ENCODE data around the gene RLIM.
"Not testable (repeated sequence)": the region's sequence is repeated elsewhere in the genome, so short reads cannot be mapped to it uniquely, and the experiment has no call there.

RLIM gene, protein sequence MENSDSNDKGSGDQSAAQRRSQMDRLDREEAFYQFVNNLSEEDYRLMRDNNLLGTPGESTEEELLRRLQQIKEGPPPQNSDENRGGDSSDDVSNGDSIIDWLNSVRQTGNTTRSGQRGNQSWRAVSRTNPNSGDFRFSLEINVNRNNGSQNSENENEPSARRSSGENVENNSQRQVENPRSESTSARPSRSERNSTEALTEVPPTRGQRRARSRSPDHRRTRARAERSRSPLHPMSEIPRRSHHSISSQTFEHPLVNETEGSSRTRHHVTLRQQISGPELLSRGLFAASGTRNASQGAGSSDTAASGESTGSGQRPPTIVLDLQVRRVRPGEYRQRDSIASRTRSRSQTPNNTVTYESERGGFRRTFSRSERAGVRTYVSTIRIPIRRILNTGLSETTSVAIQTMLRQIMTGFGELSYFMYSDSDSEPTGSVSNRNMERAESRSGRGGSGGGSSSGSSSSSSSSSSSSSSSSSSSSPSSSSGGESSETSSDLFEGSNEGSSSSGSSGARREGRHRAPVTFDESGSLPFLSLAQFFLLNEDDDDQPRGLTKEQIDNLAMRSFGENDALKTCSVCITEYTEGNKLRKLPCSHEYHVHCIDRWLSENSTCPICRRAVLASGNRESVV

DNA sequence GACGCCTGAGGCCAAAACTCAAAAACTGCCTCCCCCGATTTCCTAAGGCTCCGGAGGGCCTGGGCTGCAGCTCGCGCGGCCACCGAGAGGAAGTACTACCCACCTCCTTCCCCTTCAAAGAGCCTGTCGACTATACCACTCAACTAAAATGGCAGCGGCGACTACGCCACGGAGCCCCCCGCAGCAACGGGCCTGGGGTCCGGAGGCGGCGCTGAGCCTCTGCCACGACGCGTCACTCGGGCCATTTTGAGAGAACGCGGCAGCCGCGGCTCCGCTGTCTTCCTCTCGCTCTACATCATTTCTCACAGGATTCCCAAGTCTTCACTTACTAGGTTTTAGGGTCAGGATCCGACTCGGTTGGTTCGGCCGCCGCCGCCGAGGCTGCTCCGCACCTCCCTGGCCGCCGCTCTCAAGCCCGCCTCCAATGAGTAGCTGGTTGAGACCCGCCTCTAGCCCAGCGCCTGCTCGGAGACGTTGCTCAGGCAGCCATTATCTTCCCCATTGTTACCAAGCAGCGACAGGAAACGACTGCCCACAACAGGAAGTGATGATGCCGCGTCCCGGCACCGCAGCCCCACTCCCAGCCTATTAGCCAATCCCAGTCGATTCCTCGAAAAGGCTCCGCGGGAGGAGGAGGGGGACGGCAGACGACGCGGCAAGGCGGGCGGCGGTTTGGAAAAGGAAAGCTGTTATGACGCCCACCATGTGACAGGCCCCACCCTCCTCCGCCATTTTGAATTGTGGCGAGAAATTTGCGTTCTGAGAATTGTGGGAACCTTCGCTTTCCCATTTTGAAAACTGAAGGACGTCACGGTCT is at the start of gene RLIM:
Gene RLIM, minus strand, starts transcription at position 532 of the 817 bp plus-strand sequence. CDS start 18,647 bp downstream, outside the sequence.
- peak; percentile 94 for DNase-seq

DNA sequence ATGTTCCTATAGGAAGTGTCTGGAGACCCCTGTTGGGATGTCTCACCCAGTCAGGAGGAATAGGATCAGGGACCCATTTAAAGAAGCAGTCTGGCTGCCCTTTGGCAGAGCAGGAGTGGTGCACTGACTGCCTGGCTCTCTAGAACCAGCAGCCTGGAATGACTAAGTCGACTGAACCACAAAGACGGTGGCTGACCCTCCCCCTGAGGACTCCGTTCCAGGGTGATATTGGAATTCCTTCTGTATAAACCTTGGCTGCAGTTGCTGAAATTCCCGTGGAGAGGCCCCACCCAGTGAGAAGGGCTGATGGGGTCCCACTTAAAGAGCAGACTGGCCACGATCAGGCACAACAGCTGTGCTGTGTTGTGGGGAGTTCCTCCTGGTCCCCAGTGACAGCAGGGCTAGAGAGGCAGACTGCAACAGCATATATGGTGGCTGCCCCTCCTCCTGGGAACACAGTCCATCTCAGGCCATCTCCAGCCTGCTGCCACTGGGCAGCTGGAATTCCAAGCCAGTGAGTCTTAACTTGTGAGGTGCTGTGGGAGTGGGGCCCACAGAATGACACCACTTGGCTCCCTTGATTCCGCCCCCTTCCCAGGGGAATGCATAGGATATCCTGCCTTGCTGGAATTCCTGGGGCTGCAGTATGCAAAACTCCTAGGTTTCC is 41.8 kb upstream of the RLIM start:
- DNase-seq = no peak

DNA sequence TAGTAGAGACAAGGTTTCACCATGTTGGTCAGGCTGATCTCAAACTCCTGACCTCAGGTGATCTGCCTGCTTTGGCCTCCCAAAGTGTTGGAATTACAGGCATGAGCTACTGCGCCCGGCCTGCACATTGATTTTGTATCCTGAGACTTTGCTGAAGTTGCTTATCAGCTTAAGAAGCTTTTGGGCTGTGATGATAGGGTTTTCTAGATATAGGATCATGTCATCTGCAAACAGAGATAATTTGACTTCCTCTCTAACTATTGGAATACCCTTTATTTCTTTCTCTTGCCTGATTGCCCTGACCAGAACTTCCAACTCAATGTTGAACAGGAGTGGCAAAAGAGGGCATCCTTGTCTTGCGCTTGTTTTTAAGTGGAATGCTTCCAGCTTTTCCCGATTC is 40.5 kb upstream of the RLIM start:
- not testable (repeated sequence) for DNase-seq

DNA sequence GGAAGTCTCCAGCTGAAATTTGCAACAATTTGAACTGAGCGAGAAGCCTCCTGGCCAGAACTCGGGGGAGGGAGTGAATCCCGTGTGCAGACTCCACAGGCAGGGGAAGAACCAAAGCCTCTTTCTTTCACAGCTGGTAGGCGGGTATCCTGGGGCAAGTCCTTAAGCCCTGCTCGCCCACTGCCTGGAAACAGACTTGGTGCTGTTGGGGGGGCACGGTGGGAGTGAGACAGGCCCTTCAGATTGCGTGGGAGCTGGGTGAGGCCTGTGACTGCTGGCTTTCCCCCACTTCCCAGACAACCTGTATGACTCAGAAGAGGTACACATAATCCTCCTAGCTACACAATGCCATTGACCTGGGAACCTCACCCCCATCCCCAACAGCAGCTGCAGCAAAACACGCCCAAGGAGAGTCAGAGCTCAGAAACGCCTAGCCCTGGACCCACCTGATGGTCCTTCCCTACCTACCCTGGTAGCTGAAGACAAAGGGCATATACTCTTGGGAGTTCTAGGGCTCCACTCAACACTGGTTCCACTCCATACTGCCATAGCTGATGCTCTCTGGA is 22.4 kb upstream of the RLIM start:
- DNase-seq = no peak

DNA sequence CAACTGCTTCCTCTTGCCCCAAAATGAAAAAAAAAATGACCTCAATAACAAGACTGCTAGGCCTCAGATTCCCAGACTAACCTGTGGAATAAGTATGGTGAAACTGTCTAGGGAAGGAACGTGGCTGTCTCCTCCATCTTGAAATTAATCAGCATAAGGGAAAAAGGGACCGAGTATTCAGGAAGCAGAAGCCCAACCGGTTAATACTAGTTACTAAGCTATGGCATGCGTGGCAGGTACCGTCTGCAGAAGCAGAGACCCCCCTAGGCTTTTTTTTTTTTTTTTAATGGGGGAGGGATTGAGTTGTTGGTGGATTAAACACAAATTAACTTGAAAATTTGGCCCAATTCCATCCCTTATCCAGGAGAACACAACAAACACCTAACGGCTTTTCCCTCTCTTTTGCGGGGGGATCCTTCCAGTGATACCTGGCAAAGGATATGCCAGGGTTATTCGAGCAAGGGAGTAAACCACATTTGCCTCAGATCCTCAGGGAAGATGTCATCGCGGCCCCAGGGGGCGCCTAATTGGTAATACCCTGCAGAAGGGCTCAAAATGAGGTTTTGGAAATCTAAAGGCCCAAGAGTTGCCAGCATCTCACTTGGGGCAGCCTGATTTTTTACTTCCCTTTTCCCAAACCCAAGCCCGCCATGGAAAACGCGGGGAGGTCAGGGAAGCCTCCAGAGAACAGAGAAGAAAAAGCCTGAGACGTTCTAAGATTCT is 893 bp downstream of the RLIM start:
- DNase-seq = peak; percentile 20

DNA sequence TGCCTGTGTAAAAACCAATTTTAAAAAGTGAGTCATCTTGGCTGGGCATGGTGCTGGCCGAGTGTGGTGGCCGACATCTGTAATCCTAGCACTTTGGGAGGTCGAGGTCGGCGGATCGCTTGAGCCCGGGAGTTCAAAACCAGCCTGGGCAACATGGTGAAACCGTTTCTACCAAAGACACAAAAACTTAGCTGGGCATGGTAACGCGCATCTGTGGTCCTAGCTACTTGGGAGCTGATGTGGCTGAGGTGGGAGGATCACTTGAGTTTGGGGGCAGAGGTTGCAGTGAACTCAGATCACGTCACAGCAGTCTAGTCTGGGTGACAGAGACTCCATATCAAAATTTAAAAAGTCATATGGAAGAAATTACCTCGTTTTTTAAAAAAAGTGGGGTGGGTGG is 7.6 kb downstream of the RLIM start:
- DNase-seq = no peak

DNA sequence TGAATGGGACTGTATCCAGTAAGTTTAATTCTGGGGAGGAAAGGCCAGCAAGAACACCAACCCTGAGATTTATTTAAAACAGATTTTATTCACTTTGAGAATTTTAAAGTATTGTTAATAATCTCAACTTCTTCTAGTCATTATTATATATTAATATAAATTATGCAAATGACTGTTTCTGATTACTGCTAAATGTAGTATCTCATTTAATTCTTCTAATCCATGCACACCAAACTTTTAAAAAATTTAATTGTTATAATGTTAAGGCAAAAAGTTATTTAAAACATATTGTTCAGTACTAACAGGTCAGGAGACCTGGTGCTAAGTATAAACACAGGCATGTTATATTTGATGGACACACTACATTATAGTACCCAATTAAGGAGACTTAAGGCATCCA is 8.1 kb downstream of the RLIM start:
- no peak for DNase-seq

DNA sequence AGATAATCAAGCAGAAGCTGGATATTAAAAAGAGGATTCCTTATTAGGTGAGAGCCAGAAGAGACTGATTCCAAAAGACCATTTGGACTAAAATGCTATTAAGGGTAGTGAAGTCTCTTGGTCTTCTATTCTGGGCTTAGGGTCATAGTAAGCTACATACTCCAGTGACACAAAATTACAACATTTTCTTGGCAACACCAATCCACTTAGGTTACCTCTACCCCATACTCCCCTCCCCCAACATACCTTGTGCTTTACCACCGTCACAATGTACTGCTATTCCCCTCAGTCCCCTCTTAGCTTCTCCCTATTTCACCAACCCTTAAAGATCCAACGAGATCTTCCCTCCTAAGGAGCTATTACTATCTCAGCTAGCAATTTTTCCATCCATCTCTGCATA is 11.4 kb downstream of the RLIM start:
- no peak for DNase-seq

DNA sequence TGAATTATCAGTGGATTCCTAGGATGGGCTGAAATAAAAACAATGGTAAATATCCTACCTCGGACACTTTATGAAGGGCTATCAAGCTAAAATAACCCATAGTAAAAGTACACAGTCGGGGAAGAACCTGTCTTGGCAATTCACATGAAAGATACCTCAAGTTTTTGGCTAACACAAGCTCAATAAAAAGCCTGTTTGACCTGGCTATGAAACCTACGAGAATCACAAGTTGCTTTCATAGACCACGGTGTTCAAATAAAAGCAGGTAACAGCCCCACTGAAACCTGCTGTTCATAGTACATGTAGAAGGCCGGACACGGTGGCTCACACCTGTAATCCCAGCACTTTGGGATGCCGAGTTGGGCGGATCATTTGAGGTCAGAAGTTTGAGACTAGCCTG is 12.3 kb downstream of the RLIM start:
- no peak for DNase-seq

DNA sequence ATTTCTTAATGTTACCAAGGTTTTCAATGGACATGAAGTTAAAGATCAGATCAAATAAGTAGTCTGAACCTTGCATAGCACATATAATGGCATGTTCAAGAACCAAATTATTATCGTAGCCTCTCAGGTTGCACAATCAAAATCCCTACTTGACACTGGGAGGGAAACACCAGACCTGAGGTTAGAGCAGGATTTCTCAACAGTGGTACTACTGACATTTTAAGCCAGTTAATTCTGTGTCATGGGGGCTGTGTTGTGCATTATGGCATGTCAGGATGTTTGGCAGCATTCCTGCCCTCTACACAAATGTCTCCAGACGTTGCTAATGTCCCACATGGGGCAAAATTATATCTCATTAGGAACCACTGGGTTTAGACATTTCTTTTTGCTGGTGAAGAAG is 20.8 kb downstream of the RLIM start:
- no peak for DNase-seq

DNA sequence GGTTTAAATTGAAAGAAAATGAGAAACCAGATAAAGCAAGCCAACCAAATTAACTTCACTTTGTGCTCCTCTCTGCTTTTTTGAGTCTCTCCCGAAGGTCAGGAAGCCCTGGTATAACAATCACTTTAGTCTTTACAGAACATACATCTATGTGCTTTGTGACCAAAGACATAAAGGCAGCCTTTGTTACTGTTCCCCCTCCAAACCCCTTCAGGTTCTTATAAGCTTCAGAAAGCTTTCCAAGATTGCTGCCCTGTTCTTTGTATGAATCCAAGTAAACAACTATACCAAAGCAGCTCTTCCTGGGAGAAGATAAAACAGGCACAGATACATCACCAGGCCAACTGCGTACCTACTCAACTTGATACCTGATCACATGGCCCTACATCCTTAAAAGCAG is 28.7 kb downstream of the RLIM start:
- no peak for DNase-seq

DNA sequence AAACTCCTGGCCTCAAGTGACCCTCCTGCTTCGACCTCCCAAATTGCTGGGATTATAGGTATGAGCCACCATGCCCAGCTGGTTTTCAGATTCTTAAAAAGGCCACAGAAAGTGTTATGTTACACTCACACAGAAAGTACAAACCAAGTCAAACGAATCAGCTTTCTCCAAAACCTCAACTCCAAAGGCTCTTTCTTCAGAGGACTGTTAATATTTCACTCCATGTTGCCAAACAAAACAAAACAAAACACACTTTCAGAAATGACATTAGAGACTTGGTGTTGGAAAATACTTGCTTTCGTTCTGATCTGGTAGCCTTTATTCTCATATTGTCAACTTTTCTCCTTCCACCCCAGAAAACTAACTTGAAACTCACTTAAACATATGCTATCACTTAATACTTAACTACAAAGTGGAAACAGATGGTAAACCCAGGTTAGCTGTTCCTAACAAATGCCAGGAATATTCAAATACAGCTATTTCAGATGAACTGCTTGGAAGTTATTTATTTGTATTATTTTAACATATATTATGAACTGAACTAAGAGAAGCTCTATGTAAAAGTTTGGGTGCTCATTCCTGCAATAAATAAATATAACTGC is 34.7 kb downstream of the RLIM start:
- DNase-seq = no peak

DNA sequence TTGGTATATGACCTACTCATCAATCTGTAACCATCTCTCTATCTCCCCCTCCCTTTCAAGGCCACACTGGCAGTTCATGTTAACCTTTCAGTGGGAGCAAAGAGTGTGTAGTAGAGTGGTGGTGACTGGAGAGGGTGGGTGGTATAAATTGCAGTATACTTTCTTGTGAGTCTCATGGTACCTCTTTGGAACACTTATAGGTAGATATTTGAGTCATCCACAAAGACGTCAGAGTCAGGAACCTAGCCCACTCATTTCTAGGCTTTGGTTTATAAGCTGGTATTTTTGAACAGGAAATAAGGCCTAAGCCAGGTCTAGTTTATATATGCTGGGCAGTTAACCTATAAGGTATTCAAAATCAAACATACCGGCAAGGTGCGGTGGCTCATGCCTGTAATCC is 36.3 kb downstream of the RLIM start:
- no peak for DNase-seq

DNA sequence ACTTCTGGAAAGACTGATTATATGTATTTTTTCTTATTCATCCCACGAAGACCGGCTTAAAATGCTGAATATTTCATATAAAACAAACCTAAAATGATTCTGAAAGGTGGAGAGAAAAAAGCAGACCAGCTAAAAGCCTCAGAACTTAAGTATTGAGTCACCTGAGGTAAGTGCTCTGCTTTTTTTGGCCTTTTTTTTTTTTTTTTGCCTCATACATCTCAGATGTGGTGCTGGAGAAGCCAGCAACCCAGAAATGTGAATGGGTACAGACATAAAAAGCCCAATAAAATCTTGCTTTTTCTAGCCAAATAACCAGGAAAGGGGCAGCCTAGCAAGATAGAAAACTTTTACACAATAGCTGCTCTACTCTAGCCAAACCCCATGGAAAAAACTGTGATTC is 57.0 kb downstream of the RLIM start:
- no peak for DNase-seq

DNA sequence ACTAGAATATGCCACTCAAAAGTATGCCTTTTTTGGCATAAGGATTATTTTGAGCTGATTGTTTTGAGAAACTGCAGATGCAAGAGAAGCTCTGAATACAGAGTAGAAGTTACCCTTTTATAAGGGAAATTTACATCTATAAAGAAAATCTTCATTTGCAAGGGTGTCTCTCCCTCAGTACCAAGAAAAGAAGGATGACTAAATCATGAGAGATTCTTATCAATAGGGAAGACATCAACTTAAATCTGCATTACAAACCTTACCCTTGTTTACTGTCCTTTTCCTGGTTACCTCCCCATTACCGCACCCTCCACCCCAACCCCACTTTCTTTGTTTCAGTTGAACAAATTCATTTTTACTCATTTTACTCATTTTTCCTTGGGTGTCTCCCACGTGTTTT is 62.5 kb downstream of the RLIM start:
- no peak for DNase-seq

DNA sequence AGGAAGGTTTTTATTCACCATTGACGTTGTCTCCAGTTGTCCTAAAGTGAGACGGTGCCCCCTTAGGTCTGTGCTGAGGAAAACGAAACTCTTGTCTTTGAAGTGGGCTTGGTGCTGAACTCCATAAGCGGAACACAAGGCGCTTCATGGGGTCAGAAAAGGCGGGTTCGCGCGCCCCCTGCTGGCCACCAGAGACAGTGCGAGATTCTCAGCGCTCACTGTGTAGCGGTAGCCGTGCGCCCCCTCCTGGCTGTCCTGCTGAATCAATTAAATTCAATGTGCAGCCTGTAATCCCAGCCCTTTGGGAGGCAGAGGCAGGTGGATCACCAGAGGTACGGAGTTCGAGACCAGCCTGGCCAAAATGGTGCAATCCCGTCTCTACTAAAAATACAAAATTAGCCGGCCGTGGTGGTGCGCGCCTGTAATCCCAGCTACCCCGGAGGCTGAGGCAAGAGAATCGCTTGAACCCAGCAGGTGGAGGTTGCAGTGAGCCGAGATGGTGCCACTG is 64.1 kb downstream of the RLIM start:
- DNase-seq = peak; percentile 84

DNA sequence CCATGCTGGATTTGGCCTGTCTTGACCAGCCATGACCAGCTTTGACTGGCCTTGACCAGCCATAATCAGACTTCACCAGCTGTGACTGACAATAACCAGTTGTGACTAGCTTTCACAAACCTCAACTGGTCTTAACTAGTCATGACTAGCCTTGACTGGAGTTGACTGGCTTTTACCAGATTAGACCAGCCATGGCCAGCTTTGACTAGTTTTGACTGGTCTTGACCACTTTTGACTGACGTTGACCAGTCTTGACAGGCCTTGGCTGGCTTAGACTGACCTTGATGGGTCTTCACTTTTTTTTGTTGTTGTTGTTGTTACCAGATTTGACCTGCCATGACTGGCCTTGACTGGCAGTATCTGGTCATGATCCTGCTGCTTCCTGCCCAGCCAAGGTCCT is 67.4 kb downstream of the RLIM start:
- DNase-seq = no peak

DNA sequence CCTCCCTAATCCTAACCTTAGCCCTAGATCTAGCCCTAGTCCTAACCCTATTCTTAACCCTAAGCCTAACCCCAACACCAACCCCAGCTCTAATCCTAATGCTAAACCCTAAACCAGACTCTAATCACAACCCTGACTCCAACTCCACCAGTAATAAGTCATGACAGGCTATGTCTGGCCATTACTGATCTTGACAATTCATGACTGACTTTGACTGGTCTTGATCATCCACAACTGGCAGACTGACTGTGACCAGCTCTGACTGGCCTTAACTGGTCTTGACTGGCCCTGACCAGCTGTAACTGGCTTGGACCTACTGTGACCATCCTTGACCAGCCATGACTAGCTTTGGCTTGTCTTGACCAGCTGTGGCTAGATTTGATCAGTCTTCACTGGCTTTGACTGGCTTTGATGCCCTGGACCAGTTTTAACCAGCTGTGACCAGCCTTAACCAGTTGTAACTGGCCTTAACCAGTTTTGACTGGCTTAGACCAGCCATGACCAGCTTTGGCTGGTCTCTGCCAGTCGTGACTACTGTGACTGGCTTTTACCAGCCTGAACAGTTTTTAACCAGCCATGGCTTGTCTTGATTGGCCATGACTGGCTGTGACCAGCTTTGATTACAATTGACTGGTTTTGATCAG is 68.4 kb downstream of the RLIM start:
- DNase-seq = no peak

DNA sequence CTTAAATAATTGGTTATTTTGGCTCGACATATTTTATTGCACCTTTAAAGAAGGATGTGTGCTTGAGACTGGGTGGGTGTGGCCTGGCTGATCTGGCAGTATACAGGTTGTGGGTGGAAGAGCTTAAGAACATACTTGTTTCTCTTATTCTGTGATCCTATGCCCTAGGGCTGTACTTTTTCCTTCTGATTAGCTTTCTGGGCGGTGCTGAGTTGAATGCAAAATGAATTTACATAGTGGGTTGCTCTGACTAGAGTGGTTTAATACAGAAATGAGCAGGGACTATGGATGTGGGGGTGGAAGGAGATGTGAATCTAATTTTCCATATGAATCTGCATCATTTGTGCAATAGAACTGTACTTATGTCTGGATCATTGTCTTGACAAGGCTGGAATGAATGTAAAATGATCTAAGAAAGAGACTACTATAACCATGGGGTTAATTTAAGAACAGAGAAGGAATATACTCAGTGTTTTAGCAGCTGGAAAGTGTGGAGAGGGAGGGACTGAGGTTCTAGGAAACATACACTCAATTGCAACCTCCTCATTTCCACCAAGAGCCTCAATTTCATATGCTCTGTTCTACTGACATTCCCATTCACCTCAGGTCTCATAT is 73.7 kb downstream of the RLIM start:
- DNase-seq = no peak

DNA sequence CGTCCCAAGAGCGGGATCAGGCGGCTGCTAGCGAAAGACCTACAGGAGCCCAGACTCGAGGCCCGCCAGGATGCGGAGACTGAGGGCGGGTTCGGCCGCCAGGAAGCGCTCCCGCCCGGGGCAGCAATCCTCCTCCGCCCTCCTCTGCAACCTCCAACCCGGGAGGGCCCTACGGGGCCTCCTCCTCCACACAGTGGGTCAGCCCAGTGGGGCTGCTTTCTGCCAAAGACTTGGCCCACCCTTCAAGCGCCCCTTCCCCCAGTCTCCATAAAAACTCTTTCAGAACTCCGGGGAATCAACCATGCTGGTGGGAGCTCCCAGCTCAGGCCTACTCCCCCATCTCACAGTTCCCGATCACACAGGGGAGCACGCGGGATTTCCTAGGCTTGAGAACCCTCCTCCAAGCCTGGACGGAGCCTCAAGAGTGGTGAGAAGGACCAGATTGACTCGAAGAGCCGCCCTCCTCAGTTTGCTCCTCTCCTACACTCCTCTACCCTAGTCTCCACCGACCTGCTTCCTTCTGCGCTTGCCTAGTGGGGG is 77.5 kb downstream of the RLIM start:
- no peak for DNase-seq

Data from CD4-positive, alpha-beta T cell treated with Interleukin-10 for 1 hour (primary cell).